Fibroblast of mammary gland (primary cell): ENCODE data around the gene ACOT8.

Experiments used
- DNase-seq: peaks from one replicate; pipeline ENCODE4 v3.0.0-alpha.2; 2010; ENCODE audit warnings: low read depth
- H3K4me3 ChIP-seq: 2 replicates; pipeline ENCODE4 v1.5.1; 2011; ENCODE audit warnings: low read depth, mild to moderate bottlenecking, low read length, moderate library complexity; ENCODE audit not compliant: control insufficient read depth
- TF ChIP-seq, protein P1 (sequence below): conservative IDR thresholded peaks from 2 replicates; pipeline ENCODE4 v1.5.1; 2011; ENCODE audit warnings: low read depth, low read length, inconsistent platforms; ENCODE audit not compliant: control insufficient read depth, insufficient read depth

The ACOT8 gene

DNA sequence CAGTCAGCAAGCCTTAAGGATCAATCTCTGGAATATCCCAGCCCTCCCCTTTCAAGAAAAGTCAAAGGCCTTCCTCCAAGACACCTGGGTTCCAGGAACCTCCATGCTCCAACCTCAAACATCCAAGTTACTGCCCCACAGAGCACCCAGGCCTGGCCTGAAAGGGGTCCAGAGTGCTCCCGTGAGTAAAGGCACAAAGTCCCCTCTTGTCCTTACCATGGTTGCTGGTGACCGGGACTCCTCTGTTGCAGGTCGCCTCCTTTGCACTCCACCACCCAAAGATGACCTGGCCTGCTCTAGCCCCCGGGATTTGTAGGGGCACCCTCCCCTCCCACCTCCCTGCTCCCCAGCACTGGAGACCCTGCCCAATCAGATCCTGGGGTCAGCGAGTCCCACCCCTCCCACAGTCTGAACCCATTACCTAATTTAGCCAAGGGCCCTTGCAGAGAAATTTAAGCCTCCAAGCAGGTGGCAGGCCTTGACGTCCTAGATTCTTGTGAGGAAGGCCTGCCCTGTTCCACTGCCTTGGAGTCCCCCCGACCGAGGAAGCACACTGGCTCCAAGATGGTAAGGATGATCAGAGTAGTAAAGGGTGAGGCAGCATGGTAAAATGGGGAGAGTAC, 30.1 kb downstream of the ACOT8 start, which contains the start of gene TNNC2:
TNNC2 (minus strand) TSS at position 283 of the 623 bp plus-strand sequence; CDS start at position 219, 64 bp downstream.
- TF ChIP-seq, protein P1, sequence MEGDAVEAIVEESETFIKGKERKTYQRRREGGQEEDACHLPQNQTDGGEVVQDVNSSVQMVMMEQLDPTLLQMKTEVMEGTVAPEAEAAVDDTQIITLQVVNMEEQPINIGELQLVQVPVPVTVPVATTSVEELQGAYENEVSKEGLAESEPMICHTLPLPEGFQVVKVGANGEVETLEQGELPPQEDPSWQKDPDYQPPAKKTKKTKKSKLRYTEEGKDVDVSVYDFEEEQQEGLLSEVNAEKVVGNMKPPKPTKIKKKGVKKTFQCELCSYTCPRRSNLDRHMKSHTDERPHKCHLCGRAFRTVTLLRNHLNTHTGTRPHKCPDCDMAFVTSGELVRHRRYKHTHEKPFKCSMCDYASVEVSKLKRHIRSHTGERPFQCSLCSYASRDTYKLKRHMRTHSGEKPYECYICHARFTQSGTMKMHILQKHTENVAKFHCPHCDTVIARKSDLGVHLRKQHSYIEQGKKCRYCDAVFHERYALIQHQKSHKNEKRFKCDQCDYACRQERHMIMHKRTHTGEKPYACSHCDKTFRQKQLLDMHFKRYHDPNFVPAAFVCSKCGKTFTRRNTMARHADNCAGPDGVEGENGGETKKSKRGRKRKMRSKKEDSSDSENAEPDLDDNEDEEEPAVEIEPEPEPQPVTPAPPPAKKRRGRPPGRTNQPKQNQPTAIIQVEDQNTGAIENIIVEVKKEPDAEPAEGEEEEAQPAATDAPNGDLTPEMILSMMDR: no peak
- DNase-seq: no peak
- H3K4me3 ChIP-seq: no peak within 1 kb of the TSS

DNA sequence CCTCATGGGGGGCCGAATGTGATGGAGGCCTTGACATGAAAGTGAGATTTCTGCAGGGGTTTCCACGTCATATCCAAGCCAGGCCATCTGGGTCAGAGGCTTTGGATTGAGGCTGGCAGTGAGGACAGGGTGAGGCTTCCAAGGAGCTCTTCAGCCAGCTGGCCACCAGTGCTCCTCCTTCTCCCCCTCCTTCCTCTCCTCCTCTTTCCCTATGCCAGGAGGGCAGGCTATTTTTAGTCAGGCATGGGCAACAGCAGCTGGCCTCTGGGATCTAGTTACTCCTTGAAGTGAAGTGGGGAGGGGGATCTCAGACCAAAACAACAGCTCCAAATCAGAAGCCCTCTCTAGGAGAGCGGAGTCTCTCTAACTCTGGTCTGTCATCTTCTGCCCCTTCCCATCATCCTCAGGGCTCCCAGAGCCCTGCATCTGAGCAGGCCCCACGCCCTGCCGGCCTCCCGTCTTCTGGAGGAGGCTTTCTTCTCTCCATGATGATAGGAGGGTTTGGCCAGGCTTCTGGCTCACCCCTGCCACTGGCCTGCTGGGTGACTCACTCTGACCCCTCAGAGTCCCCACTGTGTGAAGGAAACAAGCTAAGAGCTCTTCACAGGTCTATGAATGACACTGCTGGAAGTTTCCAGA, 30.7 kb downstream of the ACOT8 start:
- TF ChIP-seq, protein P1: no peak
- H3K4me3 ChIP-seq: no peak overlapping the region
- peak; percentile 55 for DNase-seq

DNA sequence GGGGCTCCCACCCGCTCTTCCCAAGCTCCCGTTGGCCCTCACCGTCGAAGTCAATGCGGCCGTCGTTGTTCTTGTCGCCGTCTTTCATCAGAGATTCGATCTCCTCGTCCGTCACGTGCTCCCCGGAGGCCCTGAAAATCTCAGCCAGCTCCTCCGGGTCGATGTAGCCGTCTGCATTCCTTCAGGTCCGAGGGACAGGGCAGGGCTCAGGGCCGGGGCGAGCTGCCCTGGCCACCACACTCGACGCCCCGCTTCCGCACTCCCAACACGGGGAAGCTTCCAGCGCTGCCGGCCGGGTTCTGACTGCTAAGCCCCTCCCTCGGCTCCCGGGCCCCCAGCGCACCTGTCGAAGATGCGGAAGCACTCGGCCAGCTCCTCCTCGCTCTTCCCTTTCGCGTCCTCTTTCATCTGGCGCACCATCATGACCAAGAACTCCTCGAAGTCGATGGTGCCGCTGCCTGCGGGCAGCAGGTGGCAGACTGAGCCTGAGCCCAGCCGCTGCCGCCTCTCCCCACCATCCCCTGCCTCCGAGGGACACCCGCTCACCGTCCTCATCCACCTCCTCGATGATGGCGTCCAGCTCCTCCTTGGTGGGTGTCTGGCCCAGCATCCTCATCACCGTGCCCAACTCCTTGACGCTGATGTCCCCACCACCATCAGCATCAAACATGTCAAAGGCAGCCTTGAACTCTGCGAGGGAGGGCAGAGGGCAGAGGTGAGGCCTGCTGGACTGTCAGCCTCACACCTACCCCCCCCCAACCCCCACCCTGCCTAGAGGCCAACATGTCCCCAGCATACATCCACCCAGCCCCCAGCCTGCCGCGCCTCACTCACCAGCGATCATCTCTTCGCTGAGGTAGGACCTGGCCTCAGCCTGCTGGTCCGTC, 33.0 kb downstream of the ACOT8 start:
- peak; percentile 52 for DNase-seq
- TF ChIP-seq, protein P1: peak; percentile 46
- no peak overlapping the region for H3K4me3 ChIP-seq

DNA sequence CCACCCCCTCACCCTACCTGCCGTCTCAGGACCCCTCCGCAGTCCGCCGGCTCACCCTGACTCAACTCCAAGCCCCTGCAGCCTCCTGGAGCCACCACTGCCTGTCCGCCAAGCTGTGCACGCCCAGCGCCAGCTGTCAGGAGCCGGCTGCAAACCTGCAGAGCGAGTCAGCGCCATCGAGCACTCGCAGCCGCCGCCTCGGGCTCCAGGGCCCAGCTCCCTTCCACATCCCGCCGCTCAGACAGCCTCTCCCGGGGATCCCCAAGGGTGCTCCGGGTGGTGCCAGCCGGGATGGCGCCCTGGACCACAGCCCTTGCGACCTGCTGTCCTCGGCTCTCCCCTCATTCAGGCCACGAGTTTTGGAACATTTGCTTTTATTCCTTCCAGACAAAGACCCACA, 34.3 kb downstream of the ACOT8 start:
- H3K4me3 ChIP-seq: no peak overlapping the region
- TF ChIP-seq, protein P1: no peak
- no peak for DNase-seq

DNA sequence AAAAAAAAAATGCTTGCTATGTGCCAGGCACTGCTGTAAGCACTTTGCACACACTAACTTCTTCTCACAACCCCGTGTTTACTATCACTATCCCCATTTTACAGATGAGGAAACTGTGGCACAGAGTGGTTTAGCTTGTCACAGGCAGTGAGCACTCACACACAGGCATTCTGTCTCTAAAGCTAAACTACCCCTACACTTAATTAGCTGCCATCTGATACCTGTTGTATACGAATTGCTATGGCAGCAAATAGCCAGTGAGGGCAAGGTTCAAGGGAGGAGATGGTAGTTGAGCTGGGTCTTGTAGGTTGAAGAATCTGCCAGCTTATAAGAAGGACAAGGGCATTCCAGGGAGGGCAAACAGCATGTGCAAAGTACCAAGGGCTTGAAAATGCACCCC, 35.2 kb downstream of the ACOT8 start:
- TF ChIP-seq, protein P1: no peak
- no peak for DNase-seq
- H3K4me3 ChIP-seq: no peak overlapping the region

DNA sequence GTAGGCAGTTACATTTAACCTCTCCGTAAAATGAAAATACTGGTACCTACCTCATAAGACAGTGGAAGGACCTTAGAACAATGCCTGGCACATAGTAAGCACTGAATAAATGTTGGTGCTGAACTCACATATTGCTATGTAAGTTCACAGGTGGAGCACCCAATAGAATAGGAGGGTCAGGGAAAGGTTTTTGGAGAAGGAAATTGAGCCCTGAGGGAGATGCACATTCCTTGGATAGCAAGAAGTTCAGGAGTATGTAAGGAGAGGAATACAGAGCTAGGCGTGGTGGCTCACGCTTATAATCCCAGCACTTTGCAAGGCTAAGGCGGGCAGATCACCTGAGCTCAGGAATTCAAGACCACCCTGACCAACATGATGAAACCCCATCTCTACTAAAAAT, 37.7 kb downstream of the ACOT8 start:
- no peak overlapping the region for H3K4me3 ChIP-seq
- TF ChIP-seq, protein P1: no peak
- no peak for DNase-seq
